GM12873 (cell line): ENCODE measurements around the gene UPF1.

Experiments used
- TF ChIP-seq, protein P1 (sequence below): IDR thresholded peaks from 2 replicates; pipeline ENCODE4 v1.5.1; 2012; ENCODE audit warnings: low read depth, mild to moderate bottlenecking, moderate library complexity, low read length, control low read depth; ENCODE audit not compliant: insufficient read depth; ENCODE audit errors: missing control alignments

Gene UPF1

GRCh38 chr19:18878858-18879578, 47.3 kb downstream of the UPF1 start:
- TF ChIP-seq, protein P1, sequence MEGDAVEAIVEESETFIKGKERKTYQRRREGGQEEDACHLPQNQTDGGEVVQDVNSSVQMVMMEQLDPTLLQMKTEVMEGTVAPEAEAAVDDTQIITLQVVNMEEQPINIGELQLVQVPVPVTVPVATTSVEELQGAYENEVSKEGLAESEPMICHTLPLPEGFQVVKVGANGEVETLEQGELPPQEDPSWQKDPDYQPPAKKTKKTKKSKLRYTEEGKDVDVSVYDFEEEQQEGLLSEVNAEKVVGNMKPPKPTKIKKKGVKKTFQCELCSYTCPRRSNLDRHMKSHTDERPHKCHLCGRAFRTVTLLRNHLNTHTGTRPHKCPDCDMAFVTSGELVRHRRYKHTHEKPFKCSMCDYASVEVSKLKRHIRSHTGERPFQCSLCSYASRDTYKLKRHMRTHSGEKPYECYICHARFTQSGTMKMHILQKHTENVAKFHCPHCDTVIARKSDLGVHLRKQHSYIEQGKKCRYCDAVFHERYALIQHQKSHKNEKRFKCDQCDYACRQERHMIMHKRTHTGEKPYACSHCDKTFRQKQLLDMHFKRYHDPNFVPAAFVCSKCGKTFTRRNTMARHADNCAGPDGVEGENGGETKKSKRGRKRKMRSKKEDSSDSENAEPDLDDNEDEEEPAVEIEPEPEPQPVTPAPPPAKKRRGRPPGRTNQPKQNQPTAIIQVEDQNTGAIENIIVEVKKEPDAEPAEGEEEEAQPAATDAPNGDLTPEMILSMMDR = no peak

DNA sequence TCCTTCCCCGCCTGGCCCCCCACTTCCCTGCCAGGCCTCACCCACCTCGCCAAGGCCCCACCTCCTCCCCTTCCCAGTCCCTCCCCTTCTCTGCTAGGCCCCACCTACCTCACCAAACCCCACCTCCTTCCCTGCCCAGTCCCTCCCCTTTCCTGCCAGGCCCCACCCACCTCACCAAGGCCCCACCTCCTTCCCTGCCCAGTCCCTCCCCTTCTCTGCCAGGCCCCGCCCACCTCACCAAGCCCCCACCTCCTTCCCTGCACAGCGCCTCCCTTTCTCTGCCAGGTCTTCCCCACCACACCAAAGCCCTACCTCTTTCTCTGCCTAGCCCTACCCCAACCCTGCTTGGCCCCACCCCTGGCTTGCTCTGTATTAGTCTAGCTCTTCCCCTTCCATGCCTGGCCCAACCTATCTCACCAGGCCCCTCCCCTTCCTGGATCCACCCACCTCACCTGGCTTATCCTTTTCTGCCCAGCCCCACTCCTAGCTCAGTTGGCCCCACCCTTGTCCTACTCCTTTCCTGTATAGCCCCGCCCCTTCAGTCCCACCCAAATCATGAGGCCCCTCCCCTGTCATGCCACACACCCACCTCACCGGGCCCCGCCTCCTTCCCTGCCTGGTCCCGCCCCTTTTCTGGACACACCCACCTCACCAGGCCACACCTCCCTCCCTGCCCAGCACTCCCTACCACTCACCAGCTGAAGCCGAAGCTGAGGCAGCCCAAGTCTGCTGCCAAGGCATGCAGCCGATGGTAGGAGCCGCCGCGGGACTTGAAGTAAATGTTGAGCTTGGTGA, 48.0 kb downstream of the UPF1 start:
- TF ChIP-seq, protein P1 = no peak

GRCh38 chr19:18881491-18881890, 49.7 kb downstream of the UPF1 start:
- TF ChIP-seq, protein P1 = no peak

- TF ChIP-seq, protein P1 = no peak
These were observed 52.0 kb downstream of the UPF1 start for GRCh38 chr19:18883526-18884304.

DNA sequence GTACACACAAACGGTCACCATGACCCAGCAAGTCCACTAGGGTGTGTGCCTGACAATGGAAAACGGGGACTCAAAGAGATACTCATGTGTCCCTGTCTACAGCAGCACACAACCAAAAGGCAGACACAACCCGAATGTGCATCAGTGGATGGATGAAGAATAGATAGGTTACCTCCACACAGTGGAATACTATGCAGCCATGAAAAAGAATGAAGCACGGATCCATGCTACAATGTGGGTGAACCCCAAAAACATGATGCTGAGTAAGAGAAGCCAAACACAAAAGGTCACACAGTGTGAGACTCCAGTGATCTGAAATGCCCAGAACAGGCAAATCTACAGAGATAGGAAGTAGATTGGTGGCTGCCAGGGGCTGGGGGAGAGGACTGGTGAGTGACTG, 55.2 kb downstream of the UPF1 start:
- TF ChIP-seq, protein P1 = no peak

- TF ChIP-seq, protein P1 = no peak
These were observed 58.4 kb downstream of the UPF1 start for GRCh38 chr19:18889949-18890745.
